NK-92 (cell line): ENCODE data around the gene ZNF76.
"Not testable (repeated sequence)": the region's sequence is repeated elsewhere in the genome, so short reads cannot be mapped to it uniquely, and the experiment has no call there.

Experiments used
- DNase-seq: peaks from one replicate; lab custom pipeline; 2025; ENCODE audit not compliant: unreplicated experiment; lab: John Stamatoyannopoulos, UW

ZNF76 gene

GRCh38 chr6:35297601-35298481 lies 38.3 kb downstream of the ZNF76 start, which contains the start of gene DEF6:
TSS of gene DEF6 (plus strand) at chr6:35297818. CDS start at chr6:35297857, 39 bp downstream.
- DNase-seq = peak; percentile 20

DNA sequence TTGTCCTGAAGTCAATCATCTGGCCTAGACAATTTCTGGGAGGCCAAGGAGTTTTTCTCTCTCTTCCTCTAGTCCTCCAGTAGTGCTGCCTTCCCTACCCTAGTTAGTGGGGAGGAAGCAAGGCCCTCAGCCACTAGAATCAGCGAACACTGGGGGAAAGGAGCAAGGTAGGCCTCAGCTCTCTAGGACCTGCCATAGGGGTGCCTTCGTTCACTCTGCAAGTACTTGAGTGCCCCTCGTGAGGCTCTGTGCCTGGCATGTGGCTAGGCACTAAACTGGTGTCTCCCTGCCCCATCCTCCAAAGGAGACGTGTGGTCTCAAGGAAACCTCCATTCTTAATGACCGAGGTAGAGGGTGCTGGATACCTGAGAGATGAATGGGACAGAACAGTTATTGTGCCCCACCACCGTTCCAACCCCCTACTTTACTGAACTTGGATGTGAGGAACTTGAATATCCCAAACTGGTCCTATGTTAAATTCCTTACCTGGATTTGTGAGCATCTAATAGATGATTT lies 39.1 kb downstream of the ZNF76 start:
- DNase-seq = no peak

DNA sequence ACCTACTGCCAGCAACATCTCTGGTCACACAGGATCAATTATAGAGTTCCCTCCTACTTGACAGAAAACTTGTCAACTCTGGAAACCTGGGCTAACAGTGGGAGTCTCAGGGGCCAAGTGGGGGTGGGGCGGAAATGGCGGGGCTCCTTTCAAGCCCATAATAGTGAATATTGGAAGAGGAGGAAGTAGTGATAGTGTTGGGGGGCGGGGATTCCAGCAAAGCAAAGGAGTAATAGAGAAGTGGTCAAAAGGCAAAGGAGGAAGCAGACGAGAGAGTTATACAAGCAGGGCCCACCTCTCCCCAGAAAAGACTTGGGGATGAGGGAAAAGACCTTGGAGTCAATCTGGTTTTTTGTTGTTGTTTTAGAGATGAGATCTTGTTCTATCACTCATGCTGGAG lies 40.1 kb downstream of the ZNF76 start:
- DNase-seq = no peak

DNA sequence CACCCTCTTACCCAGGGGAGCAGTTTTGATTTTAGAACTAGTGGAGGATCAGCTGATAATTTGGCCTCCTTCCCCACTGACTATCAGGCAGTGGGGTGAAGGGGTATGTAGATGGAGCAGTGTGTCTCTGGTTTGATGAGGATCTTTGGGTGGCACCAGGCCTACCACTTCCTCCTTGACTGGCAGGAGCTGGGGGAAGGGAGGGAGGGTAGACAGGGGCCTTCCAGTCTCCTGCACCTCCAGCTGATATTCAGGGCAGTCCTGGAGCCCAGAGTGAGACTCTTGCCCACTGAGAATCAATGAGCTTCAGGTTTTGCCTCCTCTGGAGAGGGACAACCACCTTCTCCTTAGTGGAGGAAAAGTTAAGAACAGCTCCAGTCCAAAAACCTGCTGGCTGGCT lies 41.3 kb downstream of the ZNF76 start:
- no peak for DNase-seq

- DNase-seq = no peak
These were observed 43.2 kb downstream of the ZNF76 start for GRCh38 chr6:35302604-35303241.

DNA sequence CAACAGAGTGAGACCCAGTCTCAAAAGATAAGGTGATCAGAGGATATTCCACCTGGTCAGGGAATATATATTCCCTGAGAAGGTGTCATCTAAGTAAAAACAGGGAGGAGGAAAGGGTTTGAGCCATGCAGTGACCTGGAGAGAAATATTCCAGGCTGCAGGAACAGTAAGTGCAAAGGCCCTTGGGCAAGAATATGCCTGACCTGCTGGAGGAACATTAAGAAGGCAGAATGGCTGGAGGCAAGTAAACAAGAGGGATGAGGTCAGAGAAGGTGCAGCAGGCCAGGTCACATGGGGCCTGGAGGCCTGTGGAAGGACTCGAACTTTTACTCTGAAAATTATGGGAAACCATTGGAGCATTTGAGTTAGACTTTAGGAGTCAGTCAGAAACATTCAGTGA lies 44.8 kb downstream of the ZNF76 start:
- no peak for DNase-seq

DNA sequence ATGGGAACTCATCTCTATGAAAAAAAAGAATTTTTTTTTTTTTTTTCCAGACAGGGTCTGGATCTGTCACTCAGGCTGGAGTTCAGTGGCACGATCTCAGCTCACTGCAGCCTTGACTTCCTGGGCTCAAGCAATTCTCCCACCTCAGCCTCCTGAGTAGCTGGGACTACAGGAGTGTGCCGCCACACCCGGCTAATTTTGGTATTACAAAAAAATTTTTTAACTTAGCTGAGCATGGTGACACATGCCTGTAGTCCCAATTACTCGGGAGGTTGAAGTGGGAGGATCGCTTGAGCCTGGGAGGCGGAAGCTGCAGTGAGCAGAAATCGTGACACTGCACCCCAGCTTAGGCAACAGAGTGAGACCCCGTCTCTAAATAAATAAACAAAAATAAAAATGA lies 45.6 kb downstream of the ZNF76 start:
- no peak for DNase-seq

GRCh38 chr6:35307138-35307537 lies 47.6 kb downstream of the ZNF76 start:
- not testable (repeated sequence) for DNase-seq

DNA sequence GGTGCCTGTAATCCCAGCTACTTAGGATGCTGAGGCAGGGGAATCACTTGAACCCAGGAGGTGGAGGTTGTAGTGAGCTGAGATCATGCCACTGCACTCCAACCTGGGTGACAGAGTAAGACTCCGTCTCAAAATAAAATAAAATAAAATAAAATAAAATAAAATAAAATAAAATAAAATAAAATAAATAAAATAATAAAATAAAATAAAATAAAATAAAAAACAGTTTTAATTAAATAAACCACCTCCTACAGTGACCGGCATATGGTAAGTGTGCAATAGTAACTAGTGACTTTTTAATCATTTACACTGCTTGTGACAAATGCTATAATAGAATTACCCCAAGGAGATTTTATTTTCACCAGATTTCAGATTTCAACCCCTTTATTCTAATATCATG lies 49.0 kb downstream of the ZNF76 start:
- not testable (repeated sequence) for DNase-seq

DNA sequence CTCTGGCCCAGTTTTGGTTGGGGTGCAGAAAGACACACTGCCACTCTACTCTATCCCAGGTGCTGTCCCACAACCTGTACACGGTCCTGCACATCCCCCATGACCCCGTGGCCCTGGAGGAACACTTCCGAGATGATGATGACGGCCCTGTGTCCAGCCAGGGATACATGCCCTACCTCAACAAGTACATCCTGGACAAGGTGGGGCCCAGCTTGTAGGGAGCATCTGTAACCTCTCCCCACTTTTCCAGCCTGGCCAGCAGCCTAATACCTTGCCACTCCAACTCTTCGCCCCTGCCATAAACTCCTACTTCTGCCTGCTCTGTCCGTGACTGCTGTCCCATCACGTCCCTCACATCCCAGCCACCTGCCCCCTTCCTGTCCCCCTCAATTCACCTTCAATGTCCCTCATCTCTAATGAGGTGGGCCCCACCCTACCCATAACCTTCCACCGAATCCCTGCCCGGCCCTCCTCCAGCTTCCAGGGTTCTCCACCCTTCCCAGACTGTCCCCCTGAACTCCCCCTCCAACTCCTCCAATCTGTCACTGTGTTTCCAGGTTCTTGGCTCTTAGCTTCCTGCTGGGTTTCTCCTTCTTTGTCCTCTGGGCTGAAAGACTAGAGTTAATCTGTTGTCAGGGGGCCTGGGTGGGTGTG lies 50.2 kb downstream of the ZNF76 start:
- no peak for DNase-seq

DNA sequence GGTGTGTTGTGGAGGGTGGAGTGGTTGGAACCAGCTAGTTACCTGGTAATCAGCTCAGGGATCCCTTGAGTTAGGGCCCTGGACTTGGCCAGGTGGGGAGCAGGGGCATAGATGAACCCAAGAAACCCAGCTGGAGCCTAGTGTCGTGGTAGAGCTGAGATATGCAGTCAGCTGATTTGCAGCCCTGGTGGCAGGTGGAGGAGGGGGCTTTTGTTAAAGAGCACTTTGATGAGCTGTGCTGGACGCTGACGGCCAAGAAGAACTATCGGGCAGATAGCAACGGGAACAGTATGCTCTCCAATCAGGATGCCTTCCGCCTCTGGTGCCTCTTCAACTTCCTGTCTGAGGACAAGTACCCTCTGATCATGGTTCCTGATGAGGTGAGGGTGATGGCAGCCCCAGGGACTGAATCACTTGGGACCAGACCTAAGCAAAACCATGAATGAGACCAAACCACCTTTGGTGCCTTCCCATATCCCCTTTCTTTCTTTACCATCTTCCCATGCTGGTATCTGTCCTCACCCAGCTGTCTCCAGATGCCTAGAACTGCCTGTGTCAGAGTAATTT lies 50.8 kb downstream of the ZNF76 start:
- no peak for DNase-seq

GRCh38 chr6:35311390-35312075 lies 52.0 kb downstream of the ZNF76 start:
- no peak for DNase-seq

GRCh38 chr6:35312076-35312800 lies 52.7 kb downstream of the ZNF76 start:
- no peak for DNase-seq

GRCh38 chr6:35312807-35313206 lies 53.3 kb downstream of the ZNF76 start:
- DNase-seq = no peak

DNA sequence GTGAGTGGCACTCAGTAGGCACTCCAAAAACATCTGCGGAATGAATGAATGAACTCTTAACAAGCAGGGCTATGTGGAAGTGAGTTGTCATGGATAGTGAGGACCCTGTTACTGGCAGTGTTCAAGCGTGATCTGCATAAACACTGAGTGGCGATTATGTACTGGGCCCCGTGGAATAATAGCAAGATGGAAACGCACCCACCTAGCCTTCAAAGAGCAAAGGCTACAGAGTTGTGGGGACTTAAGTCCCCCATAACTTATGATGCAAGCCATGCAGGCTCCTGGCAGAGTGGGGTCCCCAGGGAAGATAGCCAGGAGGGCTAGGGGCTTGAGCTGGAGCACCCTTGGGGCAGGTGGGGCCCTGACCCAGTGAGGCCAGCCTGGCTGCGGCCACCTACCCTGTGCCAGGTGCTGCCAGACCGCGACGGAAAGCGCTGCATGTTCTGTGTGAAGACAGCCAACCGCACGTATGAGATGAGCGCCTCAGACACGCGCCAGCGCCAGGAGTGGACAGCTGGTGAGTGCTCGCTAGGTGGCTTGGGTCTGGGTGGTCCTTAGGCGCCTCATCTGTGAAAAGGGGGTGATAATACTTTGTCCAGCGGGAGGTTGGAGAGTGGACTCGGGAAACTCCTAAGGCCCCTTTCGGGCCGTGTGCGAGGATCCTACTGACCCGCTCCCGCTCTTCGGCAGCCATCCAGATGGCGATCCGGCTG lies 58.1 kb downstream of the ZNF76 start:
- no peak for DNase-seq

DNA sequence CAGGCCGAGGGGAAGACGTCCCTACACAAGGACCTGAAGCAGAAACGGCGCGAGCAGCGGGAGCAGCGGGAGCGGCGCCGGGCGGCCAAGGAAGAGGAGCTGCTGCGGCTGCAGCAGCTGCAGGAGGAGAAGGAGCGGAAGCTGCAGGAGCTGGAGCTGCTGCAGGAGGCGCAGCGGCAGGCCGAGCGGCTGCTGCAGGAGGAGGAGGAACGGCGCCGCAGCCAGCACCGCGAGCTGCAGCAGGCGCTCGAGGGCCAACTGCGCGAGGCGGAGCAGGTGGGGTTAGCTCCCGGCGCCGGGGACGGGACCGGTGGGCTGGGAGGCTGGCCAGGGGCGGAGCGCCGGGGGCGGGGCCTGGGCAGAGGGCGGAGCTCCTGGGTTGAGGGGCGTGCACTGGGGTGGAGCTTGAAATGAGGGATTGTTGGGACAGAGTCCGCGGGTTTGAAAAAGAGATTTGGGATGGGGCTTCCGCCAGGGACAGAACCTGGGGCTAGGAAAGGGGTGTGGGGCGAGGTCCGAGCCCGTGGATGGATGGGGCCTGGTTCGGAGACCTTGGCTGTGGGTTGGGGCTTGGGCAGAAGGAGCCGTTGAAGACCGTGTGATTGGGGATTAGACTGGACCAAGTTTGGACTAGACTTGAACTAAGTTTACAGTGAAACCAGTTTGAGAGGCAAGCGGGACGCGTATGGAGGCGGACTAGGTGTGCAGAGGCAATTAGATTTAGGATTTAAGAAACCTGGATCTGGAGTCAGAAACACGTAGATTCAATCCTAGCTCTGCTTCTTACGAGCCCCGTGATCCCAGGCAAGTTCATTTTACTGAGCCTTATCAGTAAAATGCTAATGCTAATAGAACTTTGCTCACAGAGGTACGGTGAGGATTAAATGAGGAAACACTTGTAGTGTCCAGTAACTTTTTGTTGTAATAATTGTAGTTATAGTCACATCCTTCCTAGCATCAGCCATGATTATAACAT lies 58.9 kb downstream of the ZNF76 start:
- no peak for DNase-seq

- no peak for DNase-seq
These were observed 60.0 kb downstream of the ZNF76 start for GRCh38 chr6:35319346-35320030.

DNA sequence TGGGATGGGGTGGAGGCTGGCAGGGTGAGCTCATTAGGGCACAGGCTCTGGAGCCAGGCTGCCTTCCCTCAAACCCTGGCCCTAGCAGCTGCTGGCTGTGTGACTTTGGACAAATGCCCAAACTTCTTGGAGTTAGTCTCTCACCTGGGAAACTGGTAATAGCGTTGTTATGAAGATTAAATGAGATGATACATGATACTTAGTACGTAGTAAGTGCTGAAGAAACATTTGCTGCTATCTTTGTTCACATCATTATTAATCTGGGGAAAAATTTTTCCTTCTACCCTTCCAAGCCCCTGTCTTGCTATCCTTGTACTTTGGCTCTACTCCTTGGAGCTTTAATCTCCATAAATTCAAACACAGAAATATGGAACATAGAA lies 60.5 kb downstream of the ZNF76 start:
- DNase-seq = no peak
